ENCODE measurements around the gene MCM3AP. TPM values are rescaled to one million over a fixed set of nuclear protein-coding genes. Genes with fewer than 3 reads are reported as not detected.

MCM3AP gene
- total and polyA plus RNA-seq, 7 donors, result 44.0 to 104 (median 79.9) TPM

DNA sequence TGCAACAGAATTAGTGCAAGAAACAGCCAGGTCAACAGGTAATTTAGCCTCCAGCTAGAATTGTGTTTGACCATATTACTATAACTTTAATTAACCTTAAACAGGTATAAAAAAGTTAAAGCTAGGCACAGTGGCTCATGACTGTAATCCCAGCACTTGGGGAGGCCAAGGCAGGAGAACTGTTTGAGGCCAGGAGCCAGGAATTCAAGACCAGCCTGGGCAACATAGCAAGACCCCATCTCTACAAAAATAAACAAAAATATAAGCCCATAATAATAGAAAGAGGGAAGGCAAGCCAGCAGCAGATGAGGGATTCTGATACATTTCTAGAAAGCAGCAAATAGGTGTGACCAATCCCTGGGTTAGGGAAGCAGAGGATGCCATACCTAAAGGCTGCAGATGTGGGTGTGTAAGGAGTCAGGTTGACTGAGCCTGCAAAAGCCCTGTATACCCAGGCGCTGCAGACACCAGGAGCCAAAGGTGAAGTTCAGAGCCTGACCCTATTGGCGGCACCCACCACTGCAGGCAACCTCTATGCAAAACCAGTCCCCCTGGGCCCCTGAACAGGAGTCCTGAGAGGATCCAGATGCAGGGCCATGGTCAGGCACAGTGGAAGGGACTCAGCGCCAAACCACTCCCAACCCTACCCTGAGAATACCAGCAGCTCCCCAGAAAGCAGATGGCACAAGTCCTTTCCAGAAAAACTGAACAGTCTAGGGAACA is 37.6 kb downstream of the MCM3AP start:
- Histone ChIP-seq H3K36me3 (ENCODE audit: insufficient read depth in 1 of 2, low read depth in 1 of 2) (peaks cover 11 to 100% of the 10 kb centered on the region in 2 donors), H3K9me3 (no peaks in the 10 kb centered on the region), H3K27ac (no peak overlapping the region), H3K4me3 (no peak overlapping the region), H3K4me1 (peaks cover 11% of the 10 kb centered on the region), H3K27me3 (ENCODE audit: insufficient read depth in 3 of 3, low read length in 2 of 3) (no peaks in the 10 kb centered on the region)
- TF ChIP-seq, protein P1, sequence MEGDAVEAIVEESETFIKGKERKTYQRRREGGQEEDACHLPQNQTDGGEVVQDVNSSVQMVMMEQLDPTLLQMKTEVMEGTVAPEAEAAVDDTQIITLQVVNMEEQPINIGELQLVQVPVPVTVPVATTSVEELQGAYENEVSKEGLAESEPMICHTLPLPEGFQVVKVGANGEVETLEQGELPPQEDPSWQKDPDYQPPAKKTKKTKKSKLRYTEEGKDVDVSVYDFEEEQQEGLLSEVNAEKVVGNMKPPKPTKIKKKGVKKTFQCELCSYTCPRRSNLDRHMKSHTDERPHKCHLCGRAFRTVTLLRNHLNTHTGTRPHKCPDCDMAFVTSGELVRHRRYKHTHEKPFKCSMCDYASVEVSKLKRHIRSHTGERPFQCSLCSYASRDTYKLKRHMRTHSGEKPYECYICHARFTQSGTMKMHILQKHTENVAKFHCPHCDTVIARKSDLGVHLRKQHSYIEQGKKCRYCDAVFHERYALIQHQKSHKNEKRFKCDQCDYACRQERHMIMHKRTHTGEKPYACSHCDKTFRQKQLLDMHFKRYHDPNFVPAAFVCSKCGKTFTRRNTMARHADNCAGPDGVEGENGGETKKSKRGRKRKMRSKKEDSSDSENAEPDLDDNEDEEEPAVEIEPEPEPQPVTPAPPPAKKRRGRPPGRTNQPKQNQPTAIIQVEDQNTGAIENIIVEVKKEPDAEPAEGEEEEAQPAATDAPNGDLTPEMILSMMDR (IDR thresholded peaks at IDR 0.05), result no peak
- no peak for ATAC-seq
- intact Hi-C loops (cut with DNase I), result loop anchor here in 1 of 2 donors (5.0 to 10.0 kb wide), 2 partner anchors 177 to 219 kb away; no protein-coding TSS in a partner anchor
- DNase-seq, result no peak
- 95 to 98% (median 96%) methylated on average over 3 of the region's 3 CpGs for WGBS, 3 donors

DNA sequence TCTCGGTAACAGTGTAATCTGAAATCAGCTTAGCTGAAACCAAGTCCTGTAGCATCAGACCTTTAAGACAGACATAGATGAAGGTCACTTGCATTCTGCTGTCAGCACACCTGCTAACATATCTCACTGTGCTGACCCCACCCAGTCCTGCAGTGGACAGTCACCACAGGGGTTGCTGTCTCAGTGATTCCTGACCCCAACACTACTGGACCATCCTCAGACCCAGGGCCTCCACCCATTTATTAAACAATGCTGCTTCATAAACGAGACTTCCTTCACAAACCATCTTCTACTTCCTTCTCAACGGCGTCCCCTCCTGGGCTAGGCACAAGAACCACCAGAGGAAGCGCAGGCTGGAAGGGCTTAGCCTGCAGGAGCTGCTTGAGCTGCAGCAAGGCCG is 39.1 kb downstream of the MCM3AP start:
- WGBS, 3 donors, result 83 to 90% (median 87%) methylated on average over 6 of the region's 6 CpGs
- Histone ChIP-seq H3K4me3 (no peak overlapping the region), H3K9me3 (no peaks in the 10 kb centered on the region), H3K27ac (no peak overlapping the region), H3K36me3 (ENCODE audit: insufficient read depth in 1 of 2, low read depth in 1 of 2) (peaks cover 11 to 100% of the 10 kb centered on the region in 2 donors), H3K4me1 (no peaks in the 10 kb centered on the region), H3K27me3 (ENCODE audit: insufficient read depth in 3 of 3, low read length in 2 of 3) (no peaks in the 10 kb centered on the region)
- intact Hi-C loops (cut with DNase I), result loop anchor here in 1 of 2 donors (5.0 to 10.0 kb wide), 2 partner anchors 178 to 221 kb away; no protein-coding TSS in a partner anchor
- DNase-seq (no peak), ATAC-seq (no peak)
- TF ChIP-seq, protein P1 (IDR thresholded peaks at IDR 0.05), result no peak

DNA sequence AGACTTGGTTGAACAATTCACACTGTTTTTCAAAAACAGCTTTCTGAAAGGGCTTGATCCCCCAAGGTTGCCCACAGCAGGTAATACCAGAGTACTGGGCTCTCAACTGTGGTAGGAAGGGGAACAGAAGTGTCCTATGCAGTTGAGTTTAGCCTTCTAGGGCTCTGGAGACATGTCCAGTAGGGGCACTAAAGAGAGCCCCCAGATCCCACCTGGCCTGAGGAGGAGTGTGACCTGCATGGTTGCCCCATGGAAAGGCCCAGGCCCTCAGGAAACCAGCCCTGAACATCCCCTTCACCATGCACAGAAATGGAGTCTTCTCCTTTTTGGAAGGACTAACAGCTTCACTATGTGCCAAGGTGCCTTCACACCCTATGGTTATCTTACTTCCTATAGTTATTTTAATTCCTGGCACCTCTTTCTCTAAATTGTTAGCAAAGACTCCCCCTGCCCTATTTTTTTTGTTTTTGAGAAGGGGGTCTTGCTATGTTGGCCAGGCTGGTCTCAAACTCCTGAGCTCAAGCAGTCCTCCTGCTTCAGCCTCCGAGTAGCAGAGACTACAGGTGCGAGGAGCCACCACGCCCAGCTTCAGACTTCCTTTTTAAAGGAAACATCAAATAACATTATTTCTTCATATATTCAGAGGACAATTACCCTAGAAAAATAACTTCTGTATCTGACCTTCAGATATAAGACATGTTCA is 40.0 kb downstream of the MCM3AP start:
- intact Hi-C loops (cut with DNase I), result loop anchor here in 1 of 2 donors (5.0 to 10.0 kb wide), 2 partner anchors 179 to 222 kb away; no protein-coding TSS in a partner anchor
- 78 to 98% (median 82%) methylated on average over 3 of the region's 3 CpGs for WGBS, 3 donors
- DNase-seq, result no peak
- ATAC-seq, result no peak
- Histone ChIP-seq H3K27me3 (ENCODE audit: insufficient read depth in 3 of 3, low read length in 2 of 3) (no peaks in the 10 kb centered on the region), H3K9me3 (no peaks in the 10 kb centered on the region), H3K4me1 (no peaks in the 10 kb centered on the region), H3K4me3 (no peak overlapping the region), H3K27ac (no peak overlapping the region), H3K36me3 (ENCODE audit: insufficient read depth in 1 of 2, low read depth in 1 of 2) (peaks cover 11 to 100% of the 10 kb centered on the region in 2 donors)
- TF ChIP-seq, protein P1 (IDR thresholded peaks at IDR 0.05), result no peak

DNA sequence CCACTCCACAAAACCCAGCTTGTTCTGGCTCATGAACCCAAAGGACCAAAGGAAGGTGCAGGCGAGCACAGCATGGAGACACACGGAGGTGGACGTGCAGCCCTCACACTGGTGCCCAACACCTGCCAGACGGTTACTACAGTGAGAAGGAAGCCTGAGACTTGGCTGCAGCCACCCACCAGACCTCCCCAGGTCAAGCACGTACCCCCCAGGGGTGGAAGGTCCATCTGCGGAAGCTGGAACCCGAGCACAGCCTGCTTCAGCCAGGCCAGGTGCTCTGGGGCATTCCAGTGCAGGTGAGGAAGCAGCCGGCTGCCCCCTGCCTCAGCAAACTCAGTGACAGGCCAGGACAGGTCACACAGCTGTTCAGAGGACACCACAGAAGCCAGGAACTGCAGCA is 40.8 kb downstream of the MCM3AP start:
- intact Hi-C loops (cut with DNase I), result loop anchor here in 1 of 2 donors (5.0 to 10.0 kb wide), 2 partner anchors 180 to 223 kb away; no protein-coding TSS in a partner anchor
- 84 to 90% (median 85%) methylated on average over 8 of the region's 8 CpGs for WGBS, 3 donors
- peaks cover 14 to 100% of the 10 kb centered on the region in 2 donors for H3K36me3 ChIP-seq (ENCODE audit: insufficient read depth in 1 of 2, low read depth in 1 of 2)
- H3K9me3 ChIP-seq, result no peaks in the 10 kb centered on the region
- no peak overlapping the region for H3K4me3 ChIP-seq
- TF ChIP-seq, protein P1 (IDR thresholded peaks at IDR 0.05), result no peak
- no peak for ATAC-seq
- no peak overlapping the region for H3K27ac ChIP-seq
- no peaks in the 10 kb centered on the region for H3K27me3 ChIP-seq (ENCODE audit: insufficient read depth in 3 of 3, low read length in 2 of 3)
- no peaks in the 10 kb centered on the region for H3K4me1 ChIP-seq
- DNase-seq, result no peak

Data from psoas muscle (tissue), 8 donors.